Endodermal cell (in vitro differentiated cells): ENCODE measurements around the gene YBX1. TPM values are rescaled to one million over a fixed set of nuclear protein-coding genes. Genes with fewer than 3 reads are reported as not detected.
A peak's percentile ranks its signal among the peaks of the same experiment; 100 is the strongest.

Source experiments
- DNase-seq: peaks from one replicate; pipeline ENCODE4 v3.0.0-alpha.2; 2017
- H3K27ac ChIP-seq: 2 replicates; pipeline ENCODE4 v1.5.1; 2013; ENCODE audit warnings: mild to moderate bottlenecking, low read depth, low read length, moderate library complexity
- H3K27me3 ChIP-seq: 2 replicates; pipeline ENCODE4 v1.6.1; 2013; ENCODE audit warnings: mild to moderate bottlenecking, low read length, moderate library complexity; ENCODE audit not compliant: insufficient read depth, control insufficient read depth, poor library complexity, severe bottlenecking
- H3K36me3 ChIP-seq: 2 replicates; pipeline ENCODE4 v1.7.0; 2013; ENCODE audit warnings: mild to moderate bottlenecking, low read length, moderate library complexity; ENCODE audit not compliant: control insufficient read depth, insufficient read depth
- H3K4me1 ChIP-seq: one replicate; pipeline ENCODE4 v1.7.0; 2013; ENCODE audit warnings: low read length; ENCODE audit not compliant: control insufficient read depth, insufficient read depth
- H3K4me3 ChIP-seq: 2 replicates; pipeline ENCODE4 v1.5.1; 2013; ENCODE audit warnings: mild to moderate bottlenecking, low read length, moderate library complexity
- H3K9ac ChIP-seq: 2 replicates; pipeline ENCODE4 v1.6.1; 2013; ENCODE audit warnings: mild to moderate bottlenecking, low read length, moderate library complexity; ENCODE audit not compliant: poor library complexity, severe bottlenecking; ENCODE audit errors: extremely low read depth
- H3K9me3 ChIP-seq: 2 replicates; pipeline ENCODE4 v1.6.1; 2013; ENCODE audit warnings: mild to moderate bottlenecking, low read length, moderate library complexity; ENCODE audit not compliant: control insufficient read depth
- H3K27ac Mint-ChIP-seq: 2 replicates; pipeline ENCODE4 v1.8.0; 2020; ENCODE audit warnings: mixed read lengths
- H3K27me3 Mint-ChIP-seq: 2 replicates; pipeline ENCODE4 v1.8.0; 2021; ENCODE audit warnings: mild to moderate bottlenecking, mixed read lengths; ENCODE audit not compliant: insufficient read depth
- H3K36me3 Mint-ChIP-seq: 2 replicates; pipeline ENCODE4 v1.8.0; 2020; ENCODE audit warnings: low read depth, mixed read lengths
- H3K4me1 Mint-ChIP-seq: 2 replicates; pipeline ENCODE4 v1.8.0; 2020; ENCODE audit warnings: mixed read lengths
- H3K4me3 Mint-ChIP-seq: 2 replicates; pipeline ENCODE4 v1.8.0; 2020; ENCODE audit warnings: mild to moderate bottlenecking, moderate library complexity, mixed read lengths
- H3K9me3 Mint-ChIP-seq: 2 replicates; pipeline ENCODE4 v1.8.0; 2020; ENCODE audit warnings: mild to moderate bottlenecking, mixed read lengths
- WGBS, 2 experiments: methylation state at CpG; one replicate each; pipeline versions ENCODE4 v1.1.5 to v1.1.7; 2013; ENCODE audit warnings: missing lambda C conversion rate in 2 of 2, mixed read lengths in 1 of 2; ENCODE audit not compliant: insufficient coverage in 1 of 2, insufficient read length in 1 of 2; 5-methylcytosine and 5-hydroxymethylcytosine counted together
- total RNA-seq, 2 donors: library from RNA; stranded (reverse); fragmentation: NEBNext Ultra II Directional in 1 of 2; extraction: Animal tissue kit (Norgen Biotek cat#: 25700) in 1 of 2; gene quantifications; 2 replicates in 1 of 2; 3 replicates in 1 of 2; pipeline ENCODE4 v1.2.1, GENCODE V29; 2021
- TF ChIP-seq, protein P1 (sequence below): fragments of 200-600 bp; sonication (generic); conservative IDR thresholded peaks from 2 replicates; pipeline ENCODE4 v1.5.0; 2021; ENCODE audit warnings: antibody characterized with exemption, mild to moderate bottlenecking

The YBX1 gene
- total RNA-seq, 2 donors from 2014 or later = 655 to 668 TPM

DNA sequence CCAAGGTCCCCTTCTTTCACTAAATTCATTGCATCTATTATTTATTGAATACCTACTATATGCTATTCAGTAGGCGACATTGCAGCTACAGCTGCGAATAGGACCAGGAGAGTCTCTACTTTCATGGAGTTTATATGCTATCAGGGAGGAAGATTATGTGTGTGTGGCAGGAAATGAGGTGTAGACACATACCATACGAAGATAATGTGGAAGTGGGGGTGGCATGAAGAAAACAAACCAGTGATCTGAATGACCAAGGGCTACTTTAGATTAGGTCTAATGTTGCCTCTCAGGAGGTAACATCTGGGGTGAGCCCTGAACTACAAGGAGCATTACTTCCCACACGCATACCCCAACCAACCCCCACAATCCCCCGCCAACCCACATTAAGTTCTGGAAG lies 25.0 kb upstream of the YBX1 start:
- Mint-ChIP-seq H3K4me1 (peaks cover 4% of the 10 kb centered on the region), H3K9me3 (no peaks in the 10 kb centered on the region)

DNA sequence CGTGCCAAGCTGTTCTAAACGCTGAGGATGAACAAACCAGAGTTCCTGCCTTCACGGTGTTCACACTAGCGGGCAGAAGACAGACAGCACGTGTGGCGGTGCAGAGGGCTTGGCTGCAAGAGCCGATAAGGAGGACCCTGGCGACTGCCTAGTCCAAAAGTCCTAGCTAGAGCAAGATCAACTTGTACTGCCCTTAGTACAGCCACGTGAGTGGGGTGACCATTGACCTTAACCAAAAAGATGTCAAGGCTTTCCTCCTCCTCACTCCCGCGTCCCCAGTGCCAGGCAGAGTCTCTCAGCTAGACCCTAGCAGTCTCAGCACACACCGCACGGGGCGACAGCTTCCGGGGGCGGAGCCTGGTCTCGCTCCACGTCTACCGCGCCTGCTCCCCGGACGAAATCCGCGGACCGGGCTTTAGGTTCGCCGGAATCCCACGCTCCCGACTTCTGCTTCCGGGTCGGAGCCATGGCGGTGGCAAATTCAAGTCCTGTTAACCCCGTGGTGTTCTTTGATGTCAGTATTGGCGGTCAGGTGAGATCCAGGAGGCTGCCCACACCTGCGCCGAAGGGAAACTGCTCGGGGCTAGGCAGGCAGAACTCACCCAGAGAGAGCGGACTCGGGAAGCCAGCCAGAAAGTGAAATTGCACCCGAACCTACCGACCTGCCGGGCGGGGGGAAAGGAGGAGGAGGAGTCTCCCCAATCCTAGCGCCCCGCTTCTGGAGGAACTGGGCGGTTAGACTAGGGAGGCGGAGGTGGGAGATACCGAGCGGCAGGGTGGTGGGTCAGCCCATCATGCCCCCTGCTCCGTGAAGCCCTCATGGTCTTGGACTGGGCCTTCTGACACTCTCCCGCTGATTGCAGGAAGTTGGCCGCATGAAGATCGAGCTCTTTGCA lies 24.0 kb upstream of the YBX1 start, which contains the start of gene PPIH:
PPIH (plus strand) TSS at position 443 of the 896 bp plus-strand sequence; CDS start at position 467, 24 bp downstream.
- TF ChIP-seq, protein P1, sequence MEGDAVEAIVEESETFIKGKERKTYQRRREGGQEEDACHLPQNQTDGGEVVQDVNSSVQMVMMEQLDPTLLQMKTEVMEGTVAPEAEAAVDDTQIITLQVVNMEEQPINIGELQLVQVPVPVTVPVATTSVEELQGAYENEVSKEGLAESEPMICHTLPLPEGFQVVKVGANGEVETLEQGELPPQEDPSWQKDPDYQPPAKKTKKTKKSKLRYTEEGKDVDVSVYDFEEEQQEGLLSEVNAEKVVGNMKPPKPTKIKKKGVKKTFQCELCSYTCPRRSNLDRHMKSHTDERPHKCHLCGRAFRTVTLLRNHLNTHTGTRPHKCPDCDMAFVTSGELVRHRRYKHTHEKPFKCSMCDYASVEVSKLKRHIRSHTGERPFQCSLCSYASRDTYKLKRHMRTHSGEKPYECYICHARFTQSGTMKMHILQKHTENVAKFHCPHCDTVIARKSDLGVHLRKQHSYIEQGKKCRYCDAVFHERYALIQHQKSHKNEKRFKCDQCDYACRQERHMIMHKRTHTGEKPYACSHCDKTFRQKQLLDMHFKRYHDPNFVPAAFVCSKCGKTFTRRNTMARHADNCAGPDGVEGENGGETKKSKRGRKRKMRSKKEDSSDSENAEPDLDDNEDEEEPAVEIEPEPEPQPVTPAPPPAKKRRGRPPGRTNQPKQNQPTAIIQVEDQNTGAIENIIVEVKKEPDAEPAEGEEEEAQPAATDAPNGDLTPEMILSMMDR = peak; percentile 50
- Histone ChIP-seq H3K4me3 (peak within 1 kb of the TSS; percentile 99), H3K9ac (peak within 1 kb of the TSS; percentile 73), H3K27me3 (peaks cover 12% of the 10 kb centered on the region), H3K9me3 (no peaks in the 10 kb centered on the region), H3K4me1 (peaks cover 3% of the 10 kb centered on the region), H3K36me3 (peaks cover 30% of the 10 kb centered on the region), H3K27ac (no peak within 1 kb of the TSS)
- H3K9me3 Mint-ChIP-seq = no peaks in the 10 kb centered on the region
- H3K4me3 Mint-ChIP-seq = peak within 1 kb of the TSS; percentile 94
- peaks cover 4% of the 10 kb centered on the region for H3K4me1 Mint-ChIP-seq
- H3K27me3 Mint-ChIP-seq = peaks cover 13% of the 10 kb centered on the region
- H3K36me3 Mint-ChIP-seq = peaks cover 27% of the 10 kb centered on the region
- WGBS, 2 experiments = 2 to 3% methylated on average over 39 to 53 of the region's 53 CpGs
- DNase-seq = peak; percentile 98
- peak within 1 kb of the TSS; percentile 93 for H3K27ac Mint-ChIP-seq

More for the DNA sequence above, 25.0 kb upstream of the YBX1 start:
- no peak for DNase-seq
- peaks cover 20% of the 10 kb centered on the region for H3K27me3 Mint-ChIP-seq
- no peak overlapping the region for H3K27ac ChIP-seq
- H3K27ac Mint-ChIP-seq = no peak overlapping the region
- 97 to 100% methylated on average over 1 to 5 of the region's 5 CpGs for WGBS, 2 experiments
- peaks cover 23% of the 10 kb centered on the region for H3K27me3 ChIP-seq
- no peaks in the 10 kb centered on the region for H3K9me3 ChIP-seq
- H3K4me3 ChIP-seq = no peak overlapping the region
- peaks cover 22% of the 10 kb centered on the region for H3K36me3 ChIP-seq
- peaks cover 3% of the 10 kb centered on the region for H3K4me1 ChIP-seq
- TF ChIP-seq, protein P1 = no peak
- peaks cover 22% of the 10 kb centered on the region for H3K36me3 Mint-ChIP-seq
- H3K9ac ChIP-seq = no peak overlapping the region
- peak overlapping the region; percentile 94 for H3K4me3 Mint-ChIP-seq

DNA sequence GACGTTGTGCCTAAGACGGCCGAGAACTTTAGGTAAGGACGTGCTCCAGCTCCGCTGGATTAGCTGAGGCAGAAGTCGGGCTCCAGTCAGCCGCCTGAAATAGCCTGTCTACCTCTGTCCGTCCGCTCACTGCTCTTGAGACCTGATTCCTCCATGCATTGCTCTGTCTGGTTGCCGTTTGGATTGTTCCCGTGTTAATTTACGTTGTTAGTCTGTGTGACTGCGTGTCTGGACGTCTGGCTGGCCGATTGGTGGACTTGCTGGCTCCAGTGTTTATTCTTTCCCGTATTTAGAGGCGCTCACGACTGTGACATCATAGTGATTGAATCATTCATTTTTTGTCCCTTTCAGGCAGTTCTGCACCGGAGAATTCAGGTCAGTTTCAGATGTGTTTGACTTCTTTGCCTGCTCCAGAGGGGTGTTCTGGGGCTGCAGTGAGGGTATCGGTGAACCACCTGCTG lies 23.3 kb upstream of the YBX1 start:
- H3K4me1 Mint-ChIP-seq = peaks cover 4% of the 10 kb centered on the region
- no peak overlapping the region for H3K27ac ChIP-seq
- peak overlapping the region; percentile 93 for H3K27ac Mint-ChIP-seq
- H3K9me3 Mint-ChIP-seq = no peaks in the 10 kb centered on the region
- peaks cover 7% of the 10 kb centered on the region for H3K27me3 Mint-ChIP-seq
- TF ChIP-seq, protein P1 = no peak
- H3K36me3 ChIP-seq = peaks cover 37% of the 10 kb centered on the region
- H3K4me1 ChIP-seq = peaks cover 3% of the 10 kb centered on the region
- H3K27me3 ChIP-seq = peaks cover 6% of the 10 kb centered on the region
- peak overlapping the region; percentile 99 for H3K4me3 ChIP-seq
- no peak for DNase-seq
- H3K36me3 Mint-ChIP-seq = peaks cover 33% of the 10 kb centered on the region
- WGBS, 2 experiments = 6 to 9% methylated on average over 18 to 20 of the region's 20 CpGs
- H3K4me3 Mint-ChIP-seq = peak overlapping the region; percentile 94
- no peaks in the 10 kb centered on the region for H3K9me3 ChIP-seq
- peak overlapping the region; percentile 73 for H3K9ac ChIP-seq
